CD4-positive, alpha-beta memory T cell (primary cell): ENCODE results near the gene CTNND2. TPM values are rescaled to one million over a fixed set of nuclear protein-coding genes. Genes with fewer than 3 reads are reported as not detected.
A peak's percentile ranks its signal among the peaks of the same experiment; 100 is the strongest.

Source experiments
- CTCF ChIA-PET: fragments of 350-600 bp; sonication (Branson Sonifier 250); formaldehyde crosslinking; loops from one replicate; lab custom pipeline; 2021; ENCODE audit warnings: inconsistent platforms; ENCODE audit not compliant: partially characterized antibody; lab: Charles Lee
- POLR2A ChIA-PET: fragments of 350-600 bp; sonication (Branson Sonifier 250); formaldehyde crosslinking; loops from one replicate; lab custom pipeline; 2021; ENCODE audit not compliant: partially characterized antibody; lab: Charles Lee
- DNase-seq, 5 donors: peaks; one replicate each; pipeline versions ENCODE4 v3.0.0 to v3.0.0-alpha.2; 2020 to 2022; ENCODE audit warnings: mixed read lengths in 1 of 5
- H3K27ac ChIP-seq: one replicate; pipeline ENCODE4 v1.7.0; 2013; ENCODE audit warnings: low read depth, low read length
- H3K27me3 ChIP-seq: 2 replicates; pipeline ENCODE4 v1.7.0; 2013; ENCODE audit warnings: mild to moderate bottlenecking, low read length, moderate library complexity; ENCODE audit not compliant: insufficient read depth
- H3K36me3 ChIP-seq: 2 replicates; pipeline ENCODE4 v1.7.0; 2013; ENCODE audit warnings: mild to moderate bottlenecking, low read length, moderate library complexity; ENCODE audit not compliant: insufficient read depth
- H3K4me1 ChIP-seq: 2 replicates; pipeline ENCODE4 v1.7.0; 2013; ENCODE audit warnings: mild to moderate bottlenecking, low read length, moderate library complexity; ENCODE audit not compliant: insufficient read depth
- H3K4me3 ChIP-seq, 2 donors: one replicate each; pipeline ENCODE4 v1.7.0; 2013; ENCODE audit warnings: low read length in 2 of 2, mild to moderate bottlenecking in 1 of 2
- H3K9me3 ChIP-seq, 2 donors: one replicate each; pipeline ENCODE4 v1.7.0; 2013; ENCODE audit warnings: low read length in 2 of 2, control low read depth in 1 of 2; ENCODE audit not compliant: control insufficient read depth in 1 of 2
- H3K27ac Mint-ChIP-seq, 7 donors: one replicate each; pipeline ENCODE4 v1.8.0; 2020 to 2021; ENCODE audit warnings: mixed read lengths in 7 of 7, mild to moderate bottlenecking in 6 of 7, inconsistent platforms in 3 of 7, moderate library complexity in 3 of 7
- H3K27me3 Mint-ChIP-seq, 2 donors: one replicate each; pipeline ENCODE4 v1.8.0; 2020 to 2021; ENCODE audit warnings: mixed read lengths in 2 of 2
- H3K36me3 Mint-ChIP-seq, 2 donors: one replicate each; pipeline ENCODE4 v1.8.0; 2020 to 2021; ENCODE audit warnings: mixed read lengths in 2 of 2, inconsistent platforms in 1 of 2, mild to moderate bottlenecking in 1 of 2
- H3K4me1 Mint-ChIP-seq, 4 donors: one replicate each; pipeline ENCODE4 v1.8.0; 2020 to 2021; ENCODE audit warnings: mixed read lengths in 4 of 4, mild to moderate bottlenecking in 1 of 4
- H3K4me3 Mint-ChIP-seq, 8 donors: one replicate each; pipeline ENCODE4 v1.8.0; 2020 to 2021; ENCODE audit warnings: mixed read lengths in 8 of 8, mild to moderate bottlenecking in 7 of 8, moderate library complexity in 6 of 8, inconsistent platforms in 3 of 8
- H3K9me3 Mint-ChIP-seq, 8 donors: one replicate each; pipeline ENCODE4 v1.8.0; 2020 to 2021; ENCODE audit warnings: mixed read lengths in 8 of 8, mild to moderate bottlenecking in 5 of 8, inconsistent platforms in 3 of 8, moderate library complexity in 1 of 8
- intact Hi-C: fragments of 100-400 bp; cut with micrococcal nuclease; formaldehyde crosslinking; loops from one replicate; pipeline ENCODE4 v1.15.1; 2023
- polyA plus RNA-seq, 2 donors: library from polyadenylated mRNA; unstranded; fragments of 300-500 nt; fragmentation: Illumina TruSeq; gene quantifications; one replicate each; pipeline ENCODE4 v1.2.3, GENCODE V29; 2021
- total RNA-seq, 2 experiments: library from RNA; stranded (reverse); gene quantifications; one replicate each; pipeline ENCODE4 v1.2.3, GENCODE V29; 2021

CTNND2 gene
- total and polyA plus RNA-seq, 4 experiments from 2014 or later = 0.65 TPM; not detected in 3

DNA sequence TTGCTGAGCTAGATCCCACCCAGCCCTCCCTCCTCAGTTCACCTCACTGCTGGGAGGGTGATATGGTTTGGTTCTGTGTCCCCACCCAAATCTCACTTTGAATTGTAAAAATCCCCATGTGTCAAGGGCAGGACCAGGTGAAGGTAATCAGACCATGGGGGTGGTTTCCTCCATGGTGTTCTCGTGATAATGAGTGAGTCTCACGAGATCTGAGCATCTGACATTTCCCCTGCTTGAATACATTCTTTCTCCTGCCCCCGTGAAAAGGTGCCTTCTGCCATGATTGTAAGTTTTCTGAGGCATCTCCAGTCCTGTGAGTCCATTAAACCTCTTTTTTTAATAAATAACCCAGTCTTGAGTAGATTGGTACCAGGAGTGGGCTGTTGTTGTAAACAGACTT, 673.4 kb downstream of the CTNND2 start:
- intact Hi-C loops = no loop called here
- H3K4me3 ChIP-seq = no peak overlapping the region
- H3K27ac ChIP-seq = no peak overlapping the region
- CTCF ChIA-PET = no interaction called here
- DNase-seq = no peak
- Mint-ChIP-seq H3K27ac (no peak overlapping the region), H3K4me1 (peaks cover 19 to 35% (median 24%) of the 10 kb centered on the region in 4 donors), H3K9me3 (peaks cover 0 to 26% (median 17%) of the 10 kb centered on the region in 8 donors), H3K27me3 (no peaks in the 10 kb centered on the region), H3K36me3 (peaks cover 0 to 6% of the 10 kb centered on the region in 2 donors), H3K4me3 (no peak overlapping the region)
- no peaks in the 10 kb centered on the region for H3K27me3 ChIP-seq
- H3K4me1 ChIP-seq = peaks cover 25% of the 10 kb centered on the region
- POLR2A ChIA-PET = no interaction called here
- peaks cover 0 to 8% of the 10 kb centered on the region in 2 donors for H3K9me3 ChIP-seq
- H3K36me3 ChIP-seq = no peaks in the 10 kb centered on the region

DNA sequence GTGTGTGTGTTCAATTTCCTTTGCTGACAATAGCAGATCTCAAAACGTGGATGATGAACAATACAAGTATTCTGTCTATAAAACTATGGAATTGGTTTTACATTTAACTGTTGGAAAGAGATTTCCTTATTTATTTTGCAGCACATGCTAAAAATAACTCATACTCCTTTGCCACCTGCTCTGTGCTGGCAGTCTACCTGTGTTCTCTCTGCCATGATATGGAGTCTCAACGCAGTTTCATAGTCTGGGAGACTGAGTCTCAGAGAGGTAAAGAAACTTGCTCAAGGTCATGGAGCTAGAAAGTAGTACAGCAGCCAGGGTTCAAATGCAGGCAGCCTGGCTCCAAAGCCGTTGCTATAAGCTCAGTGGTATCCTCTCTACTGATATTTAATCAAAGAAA, 677.2 kb downstream of the CTNND2 start:
- POLR2A ChIA-PET = no interaction called here
- intact Hi-C loops = no loop called here
- H3K27me3 Mint-ChIP-seq = no peaks in the 10 kb centered on the region
- Histone ChIP-seq H3K4me3 (no peak overlapping the region), H3K27me3 (no peaks in the 10 kb centered on the region), H3K9me3 (peaks cover 0 to under 1% of the 10 kb centered on the region in 2 donors), H3K4me1 (no peaks in the 10 kb centered on the region), H3K27ac (no peak overlapping the region), H3K36me3 (no peaks in the 10 kb centered on the region)
- no peak overlapping the region for H3K27ac Mint-ChIP-seq
- peaks cover 0 to 6% of the 10 kb centered on the region in 2 donors for H3K36me3 Mint-ChIP-seq
- peaks cover 0 to 16% (median 10%) of the 10 kb centered on the region in 8 donors for H3K9me3 Mint-ChIP-seq
- no peak for DNase-seq
- no peak overlapping the region for H3K4me3 Mint-ChIP-seq
- peaks cover 0 to 2% (median under 1%) of the 10 kb centered on the region in 4 donors for H3K4me1 Mint-ChIP-seq
- CTCF ChIA-PET = no interaction called here

- Histone ChIP-seq H3K4me3 (no peak overlapping the region), H3K9me3 (no peaks in the 10 kb centered on the region), H3K4me1 (no peaks in the 10 kb centered on the region), H3K27me3 (no peaks in the 10 kb centered on the region), H3K27ac (no peak overlapping the region), H3K36me3 (no peaks in the 10 kb centered on the region)
- no peaks in the 10 kb centered on the region for H3K4me1 Mint-ChIP-seq
- no peak for DNase-seq
- POLR2A ChIA-PET = no interaction called here
- no peaks in the 10 kb centered on the region for H3K27me3 Mint-ChIP-seq
- H3K4me3 Mint-ChIP-seq = no peak overlapping the region
- intact Hi-C loops = no loop called here
- peaks cover 0 to 3% (median 0%) of the 10 kb centered on the region in 8 donors for H3K9me3 Mint-ChIP-seq
- H3K27ac Mint-ChIP-seq = no peak overlapping the region
- no peaks in the 10 kb centered on the region for H3K36me3 Mint-ChIP-seq
- CTCF ChIA-PET = no interaction called here
Measured at GRCh38 chr5:11224436-11225187, 679.6 kb downstream of the CTNND2 start.

GRCh38 chr5:11222169-11222568, 682.1 kb downstream of the CTNND2 start:
- ChIA-PET CTCF (no interaction called here), POLR2A (no interaction called here)
- Mint-ChIP-seq H3K36me3 (no peaks in the 10 kb centered on the region), H3K9me3 (peaks cover 0 to 5% (median 0%) of the 10 kb centered on the region in 8 donors), H3K4me3 (no peak overlapping the region), H3K4me1 (no peaks in the 10 kb centered on the region), H3K27ac (peak overlapping the region in 6 of 7 donors; percentile 18 to 76 (median 42)), H3K27me3 (peaks cover 1 to 2% of the 10 kb centered on the region in 2 donors)
- no peak overlapping the region for H3K27ac ChIP-seq
- H3K9me3 ChIP-seq = no peaks in the 10 kb centered on the region
- no peaks in the 10 kb centered on the region for H3K36me3 ChIP-seq
- H3K4me3 ChIP-seq = no peak overlapping the region
- no peaks in the 10 kb centered on the region for H3K27me3 ChIP-seq
- intact Hi-C loops = no loop called here
- H3K4me1 ChIP-seq = no peaks in the 10 kb centered on the region
- peak in 4 of 5 donors; percentile 3 to 37 (median 20) for DNase-seq

- Histone ChIP-seq H3K4me1 (no peaks in the 10 kb centered on the region), H3K4me3 (no peak overlapping the region), H3K27me3 (no peaks in the 10 kb centered on the region), H3K27ac (no peak overlapping the region), H3K36me3 (no peaks in the 10 kb centered on the region), H3K9me3 (no peaks in the 10 kb centered on the region)
- Mint-ChIP-seq H3K27ac (no peak overlapping the region), H3K27me3 (peaks cover 1 to 4% of the 10 kb centered on the region in 2 donors), H3K36me3 (no peaks in the 10 kb centered on the region), H3K9me3 (peaks cover 0 to 6% (median 3%) of the 10 kb centered on the region in 8 donors), H3K4me3 (no peak overlapping the region), H3K4me1 (no peaks in the 10 kb centered on the region)
- ChIA-PET CTCF (no interaction called here), POLR2A (no interaction called here)
- intact Hi-C loops = no loop called here
- no peak for DNase-seq
Measured at GRCh38 chr5:11214864-11215644, 689.2 kb downstream of the CTNND2 start.

DNA sequence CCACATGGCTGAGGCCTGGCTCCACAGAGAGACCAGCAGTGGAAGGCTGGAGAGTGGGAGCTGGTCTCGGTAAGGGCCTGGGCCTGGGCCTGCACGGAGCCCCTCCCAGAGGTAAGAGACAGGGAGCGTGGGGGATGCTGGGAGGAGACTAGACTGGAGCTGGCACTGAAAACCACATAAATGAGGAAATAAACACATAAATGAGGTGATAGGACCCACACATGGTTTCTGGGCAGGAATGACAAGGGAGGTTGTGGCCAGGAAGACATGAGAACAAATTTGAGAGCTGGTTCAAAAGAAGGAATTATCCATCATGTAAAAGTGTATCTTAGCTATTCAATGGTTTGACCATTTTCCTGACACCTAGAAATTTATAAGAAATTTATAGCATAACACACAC, 691.5 kb downstream of the CTNND2 start:
- no peaks in the 10 kb centered on the region for H3K36me3 Mint-ChIP-seq
- H3K9me3 Mint-ChIP-seq = peaks cover 0 to 6% (median under 1%) of the 10 kb centered on the region in 8 donors
- DNase-seq = no peak
- Histone ChIP-seq H3K4me3 (no peak overlapping the region), H3K9me3 (no peaks in the 10 kb centered on the region), H3K4me1 (no peaks in the 10 kb centered on the region), H3K27me3 (no peaks in the 10 kb centered on the region), H3K27ac (no peak overlapping the region), H3K36me3 (no peaks in the 10 kb centered on the region)
- POLR2A ChIA-PET = no interaction called here
- intact Hi-C loops = no loop called here
- no peak overlapping the region for H3K27ac Mint-ChIP-seq
- peaks cover 0 to 2% of the 10 kb centered on the region in 2 donors for H3K27me3 Mint-ChIP-seq
- no peaks in the 10 kb centered on the region for H3K4me1 Mint-ChIP-seq
- CTCF ChIA-PET = no interaction called here
- H3K4me3 Mint-ChIP-seq = no peak overlapping the region

DNA sequence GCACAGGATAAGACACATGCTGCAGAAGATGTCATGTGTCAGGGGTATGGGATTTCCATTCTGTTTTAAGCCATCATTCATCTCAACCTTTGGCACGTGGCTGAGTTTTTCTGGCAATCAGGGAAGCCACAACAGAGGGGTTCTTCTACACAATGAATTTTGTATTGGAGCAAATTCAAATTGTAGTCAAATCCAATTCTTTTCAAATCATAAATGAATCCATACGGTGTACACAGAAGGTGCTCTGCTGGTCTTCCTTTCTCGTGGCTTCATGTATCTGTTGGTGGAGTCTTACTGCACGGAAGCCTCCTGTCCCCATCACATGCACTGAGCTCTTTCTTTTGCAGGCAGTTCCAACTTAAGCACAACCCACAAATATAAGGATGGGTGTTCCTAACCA, 706.5 kb downstream of the CTNND2 start:
- Mint-ChIP-seq H3K4me3 (no peak overlapping the region), H3K36me3 (no peaks in the 10 kb centered on the region), H3K4me1 (no peaks in the 10 kb centered on the region), H3K27ac (no peak overlapping the region), H3K9me3 (peaks cover 0 to 2% (median 0%) of the 10 kb centered on the region in 8 donors), H3K27me3 (no peaks in the 10 kb centered on the region)
- Histone ChIP-seq H3K36me3 (no peaks in the 10 kb centered on the region), H3K4me3 (no peak overlapping the region), H3K27me3 (no peaks in the 10 kb centered on the region), H3K27ac (no peak overlapping the region), H3K9me3 (no peaks in the 10 kb centered on the region), H3K4me1 (no peaks in the 10 kb centered on the region)
- intact Hi-C loops = no loop called here
- DNase-seq = no peak
- POLR2A ChIA-PET = no interaction called here
- CTCF ChIA-PET = no interaction called here
